CD8-positive, alpha-beta memory T cell (primary cell): ENCODE results near the gene CNIH2. TPM values are rescaled to one million over a fixed set of nuclear protein-coding genes. Genes with fewer than 3 reads are reported as not detected.

Experiments
- CTCF ChIA-PET: fragments of 350-600 bp; sonication (Branson Sonifier 250); formaldehyde crosslinking; loops from one replicate; lab custom pipeline; 2021; ENCODE audit warnings: antibody characterized with exemption; lab: Charles Lee
- POLR2A ChIA-PET: fragments of 350-600 bp; sonication (Branson Sonifier 250); formaldehyde crosslinking; loops from one replicate; lab custom pipeline; 2021; ENCODE audit warnings: antibody characterized with exemption; lab: Charles Lee
- DNase-seq, 5 donors: peaks; one replicate each; pipeline versions ENCODE4 v3.0.0 to v3.0.0-alpha.2; 2020 to 2022; ENCODE audit warnings: mixed read lengths in 1 of 5
- H3K27ac ChIP-seq: one replicate; pipeline ENCODE4 v1.7.0; 2013; ENCODE audit warnings: low read depth, mild to moderate bottlenecking, low read length, moderate library complexity
- H3K27me3 ChIP-seq: 2 replicates; pipeline ENCODE4 v1.7.0; 2013; ENCODE audit warnings: low read length, mild to moderate bottlenecking; ENCODE audit not compliant: insufficient read depth, poor library complexity, severe bottlenecking
- H3K36me3 ChIP-seq: 2 replicates; pipeline ENCODE4 v1.7.0; 2013; ENCODE audit warnings: mild to moderate bottlenecking, low read length, moderate library complexity; ENCODE audit not compliant: insufficient read depth
- H3K4me1 ChIP-seq: 2 replicates; pipeline ENCODE4 v1.7.0; 2013; ENCODE audit warnings: mild to moderate bottlenecking, low read length, moderate library complexity; ENCODE audit not compliant: insufficient read depth
- H3K4me3 ChIP-seq: 2 replicates; pipeline ENCODE4 v1.7.0; 2013; ENCODE audit warnings: mild to moderate bottlenecking, low read length
- H3K9me3 ChIP-seq: 2 replicates; pipeline ENCODE4 v1.7.0; 2013; ENCODE audit warnings: mild to moderate bottlenecking, low read length
- H3K27ac Mint-ChIP-seq, 8 donors: one replicate each; pipeline ENCODE4 v1.8.0; 2020 to 2021; ENCODE audit warnings: mixed read lengths in 8 of 8, mild to moderate bottlenecking in 6 of 8, inconsistent platforms in 3 of 8, moderate library complexity in 3 of 8
- H3K27me3 Mint-ChIP-seq, 2 donors: one replicate each; pipeline ENCODE4 v1.8.0; 2020 to 2021; ENCODE audit warnings: mixed read lengths in 2 of 2, mild to moderate bottlenecking in 1 of 2, moderate library complexity in 1 of 2
- H3K36me3 Mint-ChIP-seq, 3 donors: one replicate each; pipeline ENCODE4 v1.8.0; 2020 to 2021; ENCODE audit warnings: mixed read lengths in 3 of 3, inconsistent platforms in 1 of 3, mild to moderate bottlenecking in 1 of 3
- H3K4me1 Mint-ChIP-seq, 3 donors: one replicate each; pipeline ENCODE4 v1.8.0; 2020 to 2021; ENCODE audit warnings: mixed read lengths in 3 of 3, inconsistent platforms in 1 of 3, mild to moderate bottlenecking in 1 of 3
- H3K4me3 Mint-ChIP-seq, 7 donors: one replicate each; pipeline ENCODE4 v1.8.0; 2020 to 2021; ENCODE audit warnings: mixed read lengths in 7 of 7, mild to moderate bottlenecking in 6 of 7, moderate library complexity in 4 of 7, inconsistent platforms in 2 of 7
- H3K9me3 Mint-ChIP-seq, 5 donors: one replicate each; pipeline ENCODE4 v1.8.0; 2020 to 2022; ENCODE audit warnings: mixed read lengths in 5 of 5, mild to moderate bottlenecking in 3 of 5, moderate library complexity in 2 of 5, inconsistent platforms in 1 of 5
- polyA plus RNA-seq: library from polyadenylated mRNA; unstranded; fragments of 300-500 nt; fragmentation: Illumina TruSeq; gene quantifications from one replicate; pipeline ENCODE4 v1.2.3, GENCODE V29; 2021
- total RNA-seq, 2 experiments: library from RNA; stranded (reverse); gene quantifications; one replicate each; pipeline ENCODE4 v1.2.3, GENCODE V29; 2021

The CNIH2 gene
- total and polyA plus RNA-seq, 3 experiments from 2014 or later = 2.7 to 2.8 TPM; not detected in 1

- Histone ChIP-seq H3K4me3 (no peak overlapping the region), H3K36me3 (peaks cover 13% of the 10 kb centered on the region), H3K27me3 (no peaks in the 10 kb centered on the region), H3K27ac (no peak overlapping the region), H3K4me1 (peaks cover 18% of the 10 kb centered on the region), H3K9me3 (no peaks in the 10 kb centered on the region)
- H3K4me1 Mint-ChIP-seq = peaks cover 20 to 30% (median 24%) of the 10 kb centered on the region in 3 donors
- no peaks in the 10 kb centered on the region for H3K9me3 Mint-ChIP-seq
- ChIA-PET POLR2A (interaction anchor here (2.2 kb wide), 1 partner anchor 22 kb away, joined by 5 read pairs; no protein-coding TSS in a partner anchor), CTCF (interaction anchor here (1.1 to 2.1 kb wide), 3 partner anchors 23 to 238 kb away, joined by 3 to 9 read pairs (median 3); no protein-coding TSS in a partner anchor)
- H3K36me3 Mint-ChIP-seq = peaks cover 0 to 57% (median 8%) of the 10 kb centered on the region in 3 donors
- no peak for DNase-seq
- H3K27me3 Mint-ChIP-seq = peaks cover 0 to 4% of the 10 kb centered on the region in 2 donors
- H3K27ac Mint-ChIP-seq = peak overlapping the region in 4 of 8 donors; percentile 49 to 97 (median 81)
- H3K4me3 Mint-ChIP-seq = peak overlapping the region in 4 of 7 donors; percentile 26 to 94 (median 44)
These were observed 18.0 kb upstream of the CNIH2 start for GRCh38 chr11:66259956-66260355.

GRCh38 chr11:66261578-66261977 is 16.4 kb upstream of the CNIH2 start:
- H3K36me3 ChIP-seq = peaks cover 13% of the 10 kb centered on the region
- Mint-ChIP-seq H3K27me3 (peaks cover 0 to 2% of the 10 kb centered on the region in 2 donors), H3K27ac (peak overlapping the region in 2 of 8 donors; percentile 51 to 60), H3K4me1 (peaks cover 11 to 23% (median 20%) of the 10 kb centered on the region in 3 donors), H3K4me3 (peak overlapping the region in 1 of 7 donors; percentile 8), H3K9me3 (no peaks in the 10 kb centered on the region), H3K36me3 (peaks cover 0 to 57% (median 8%) of the 10 kb centered on the region in 3 donors)
- ChIA-PET POLR2A (interaction anchor here (1.1 to 1.2 kb wide), 2 partner anchors 18 to 28 kb away, joined by 3 to 4 read pairs; no protein-coding TSS in a partner anchor), CTCF (interaction anchor here (0.7 to 2.1 kb wide), 4 partner anchors 21 to 239 kb away, joined by 3 to 10 read pairs (median 6); no protein-coding TSS in a partner anchor)
- no peak overlapping the region for H3K4me3 ChIP-seq
- no peaks in the 10 kb centered on the region for H3K9me3 ChIP-seq
- peaks cover 11% of the 10 kb centered on the region for H3K4me1 ChIP-seq
- no peak for DNase-seq
- no peak overlapping the region for H3K27ac ChIP-seq
- no peaks in the 10 kb centered on the region for H3K27me3 ChIP-seq

DNA sequence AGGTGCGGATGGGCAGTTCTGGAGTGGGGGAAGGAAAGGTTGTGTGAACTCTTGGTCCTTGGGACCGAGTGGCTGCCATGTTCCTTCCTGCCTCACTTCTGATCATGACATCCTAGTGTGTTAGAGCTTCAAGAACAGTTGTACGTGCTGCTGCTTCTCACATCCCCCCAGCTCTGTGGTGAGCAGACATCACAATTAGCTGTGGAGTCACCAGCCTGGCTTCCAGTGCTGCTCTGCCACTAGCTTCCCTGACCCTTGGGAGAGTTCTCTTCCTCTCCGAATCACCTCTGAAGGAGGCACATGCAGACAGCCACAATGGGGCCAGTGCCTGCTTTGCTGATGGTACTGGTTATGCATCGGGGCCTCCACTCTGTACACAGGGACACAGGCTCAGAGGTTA is 15.8 kb upstream of the CNIH2 start:
- H3K27ac Mint-ChIP-seq = peak overlapping the region in 1 of 8 donors; percentile 60
- no peak overlapping the region for H3K4me3 ChIP-seq
- H3K9me3 Mint-ChIP-seq = no peaks in the 10 kb centered on the region
- CTCF ChIA-PET = interaction anchor here (2.1 kb wide), 1 partner anchor 40 kb away, joined by 10 read pairs; no protein-coding TSS in a partner anchor
- H3K9me3 ChIP-seq = no peaks in the 10 kb centered on the region
- peak overlapping the region in 1 of 7 donors; percentile 66 for H3K4me3 Mint-ChIP-seq
- H3K36me3 Mint-ChIP-seq = peaks cover 0 to 58% (median 8%) of the 10 kb centered on the region in 3 donors
- H3K27ac ChIP-seq = no peak overlapping the region
- DNase-seq = no peak
- POLR2A ChIA-PET = interaction anchor here (1.1 kb wide), 1 partner anchor 17 kb away, joined by 4 read pairs; no protein-coding TSS in a partner anchor
- peaks cover 13% of the 10 kb centered on the region for H3K36me3 ChIP-seq
- H3K4me1 ChIP-seq = peaks cover 7% of the 10 kb centered on the region
- H3K4me1 Mint-ChIP-seq = peaks cover 8 to 22% (median 18%) of the 10 kb centered on the region in 3 donors
- H3K27me3 ChIP-seq = no peaks in the 10 kb centered on the region
- peaks cover 0 to 2% of the 10 kb centered on the region in 2 donors for H3K27me3 Mint-ChIP-seq

GRCh38 chr11:66262696-66263095 is 15.3 kb upstream of the CNIH2 start:
- peaks cover 11 to 24% (median 21%) of the 10 kb centered on the region in 3 donors for H3K4me1 Mint-ChIP-seq
- no peaks in the 10 kb centered on the region for H3K9me3 Mint-ChIP-seq
- H3K9me3 ChIP-seq = no peaks in the 10 kb centered on the region
- ChIA-PET CTCF (interaction anchor here (2.1 kb wide), 1 partner anchor 41 kb away, joined by 10 read pairs; no protein-coding TSS in a partner anchor), POLR2A (interaction anchor here (1.1 kb wide), 1 partner anchor 17 kb away, joined by 4 read pairs; no protein-coding TSS in a partner anchor)
- no peak overlapping the region for H3K27ac ChIP-seq
- H3K27me3 Mint-ChIP-seq = peaks cover 0 to 2% of the 10 kb centered on the region in 2 donors
- peak overlapping the region in 1 of 7 donors; percentile 32 for H3K4me3 Mint-ChIP-seq
- H3K36me3 ChIP-seq = peaks cover 13% of the 10 kb centered on the region
- no peak overlapping the region for H3K4me3 ChIP-seq
- no peak for DNase-seq
- H3K27ac Mint-ChIP-seq = peak overlapping the region in 2 of 8 donors; percentile 60
- H3K27me3 ChIP-seq = no peaks in the 10 kb centered on the region
- H3K36me3 Mint-ChIP-seq = peaks cover 0 to 58% (median 8%) of the 10 kb centered on the region in 3 donors
- peaks cover 7% of the 10 kb centered on the region for H3K4me1 ChIP-seq

- Histone ChIP-seq H3K9me3 (no peaks in the 10 kb centered on the region), H3K4me3 (no peak overlapping the region), H3K27ac (no peak overlapping the region), H3K36me3 (peaks cover 13% of the 10 kb centered on the region), H3K4me1 (peaks cover 7% of the 10 kb centered on the region), H3K27me3 (no peaks in the 10 kb centered on the region)
- peaks cover 0 to 61% (median 8%) of the 10 kb centered on the region in 3 donors for H3K36me3 Mint-ChIP-seq
- no peak for DNase-seq
- POLR2A ChIA-PET = no interaction called here
- H3K9me3 Mint-ChIP-seq = no peaks in the 10 kb centered on the region
- CTCF ChIA-PET = interaction anchor here (2.1 kb wide), 1 partner anchor 41 kb away, joined by 10 read pairs; no protein-coding TSS in a partner anchor
- peaks cover 0 to 5% of the 10 kb centered on the region in 2 donors for H3K27me3 Mint-ChIP-seq
- peak overlapping the region in 1 of 7 donors; percentile 37 for H3K4me3 Mint-ChIP-seq
- peaks cover 16 to 29% (median 27%) of the 10 kb centered on the region in 3 donors for H3K4me1 Mint-ChIP-seq
- H3K27ac Mint-ChIP-seq = peak overlapping the region in 3 of 8 donors; percentile 12 to 59 (median 50)
These were observed 14.7 kb upstream of the CNIH2 start for GRCh38 chr11:66263231-66263630.

DNA sequence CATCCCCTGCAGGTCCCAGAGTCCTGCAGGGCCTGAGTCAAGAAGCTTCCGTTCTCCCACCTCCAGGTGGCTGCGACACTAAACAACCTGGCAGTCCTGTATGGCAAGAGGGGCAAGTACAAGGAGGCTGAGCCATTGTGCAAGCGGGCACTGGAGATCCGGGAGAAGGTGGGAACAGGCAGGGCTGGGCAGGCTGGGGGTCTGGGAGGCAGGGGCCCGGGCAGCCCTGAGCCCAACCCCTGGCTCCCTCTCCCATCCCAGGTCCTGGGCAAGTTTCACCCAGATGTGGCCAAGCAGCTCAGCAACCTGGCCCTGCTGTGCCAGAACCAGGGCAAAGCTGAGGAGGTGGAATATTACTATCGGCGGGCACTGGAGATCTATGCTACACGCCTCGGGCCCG is 14.2 kb upstream of the CNIH2 start:
- Histone ChIP-seq H3K4me1 (peaks cover 3% of the 10 kb centered on the region), H3K9me3 (no peaks in the 10 kb centered on the region), H3K27me3 (no peaks in the 10 kb centered on the region), H3K36me3 (peaks cover 13% of the 10 kb centered on the region), H3K27ac (no peak overlapping the region), H3K4me3 (no peak overlapping the region)
- Mint-ChIP-seq H3K4me1 (peaks cover 15 to 26% (median 24%) of the 10 kb centered on the region in 3 donors), H3K4me3 (peak overlapping the region in 1 of 7 donors; percentile 37), H3K9me3 (no peaks in the 10 kb centered on the region), H3K27ac (peak overlapping the region in 3 of 8 donors; percentile 12 to 50 (median 29)), H3K36me3 (peaks cover 0 to 64% (median 8%) of the 10 kb centered on the region in 3 donors), H3K27me3 (peaks cover 0 to 7% of the 10 kb centered on the region in 2 donors)
- CTCF ChIA-PET = no interaction called here
- DNase-seq = no peak
- POLR2A ChIA-PET = no interaction called here

- Mint-ChIP-seq H3K27me3 (peaks cover 0 to 5% of the 10 kb centered on the region in 2 donors), H3K4me1 (peaks cover 16 to 24% (median 22%) of the 10 kb centered on the region in 3 donors), H3K36me3 (peaks cover 0 to 64% (median 4%) of the 10 kb centered on the region in 3 donors), H3K9me3 (no peaks in the 10 kb centered on the region), H3K4me3 (peak overlapping the region in 2 of 7 donors; percentile 27 to 74), H3K27ac (peak overlapping the region in 3 of 8 donors; percentile 29 to 69 (median 50))
- no peak overlapping the region for H3K4me3 ChIP-seq
- H3K27ac ChIP-seq = no peak overlapping the region
- POLR2A ChIA-PET = no interaction called here
- H3K9me3 ChIP-seq = no peaks in the 10 kb centered on the region
- H3K36me3 ChIP-seq = peaks cover 13% of the 10 kb centered on the region
- DNase-seq = no peak
- CTCF ChIA-PET = no interaction called here
- H3K27me3 ChIP-seq = no peaks in the 10 kb centered on the region
- H3K4me1 ChIP-seq = peaks cover 2% of the 10 kb centered on the region
These were observed 13.6 kb upstream of the CNIH2 start for GRCh38 chr11:66264383-66264782.

DNA sequence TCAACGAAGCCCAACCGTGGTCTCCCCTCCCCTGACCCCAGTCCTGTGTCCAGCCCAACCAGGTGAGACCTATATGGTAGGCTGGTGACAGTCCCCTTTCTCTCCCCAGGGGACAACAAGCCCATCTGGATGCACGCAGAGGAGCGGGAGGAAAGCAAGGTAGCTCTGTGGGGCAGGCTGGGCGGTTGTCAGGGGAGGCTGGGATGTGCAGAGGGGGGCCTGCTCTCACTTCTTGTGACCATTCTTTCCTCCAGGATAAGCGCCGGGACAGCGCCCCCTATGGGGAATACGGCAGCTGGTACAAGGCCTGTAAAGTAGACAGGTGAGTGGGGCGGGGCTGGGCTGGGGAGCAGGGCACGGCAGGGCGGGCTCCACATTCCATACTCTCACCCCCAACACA is 13.1 kb upstream of the CNIH2 start:
- no peak overlapping the region for H3K4me3 ChIP-seq
- H3K27ac Mint-ChIP-seq = peak overlapping the region in 6 of 8 donors; percentile 29 to 69 (median 42)
- ChIA-PET CTCF (interaction anchor here (0.6 kb wide), 1 partner anchor 278 kb away, joined by 4 read pairs; no protein-coding TSS in a partner anchor), POLR2A (no interaction called here)
- no peak overlapping the region for H3K27ac ChIP-seq
- H3K9me3 Mint-ChIP-seq = no peaks in the 10 kb centered on the region
- H3K4me3 Mint-ChIP-seq = peak overlapping the region in 1 of 7 donors; percentile 74
- H3K4me1 Mint-ChIP-seq = peaks cover 22 to 25% (median 23%) of the 10 kb centered on the region in 3 donors
- peaks cover 0 to 5% of the 10 kb centered on the region in 2 donors for H3K27me3 Mint-ChIP-seq
- peaks cover 8% of the 10 kb centered on the region for H3K4me1 ChIP-seq
- no peak for DNase-seq
- no peaks in the 10 kb centered on the region for H3K27me3 ChIP-seq
- H3K9me3 ChIP-seq = no peaks in the 10 kb centered on the region
- peaks cover 13% of the 10 kb centered on the region for H3K36me3 ChIP-seq
- H3K36me3 Mint-ChIP-seq = peaks cover 0 to 61% (median 0%) of the 10 kb centered on the region in 3 donors
